ENCODE data around the gene GTSE1.

GRCh38 chr22:46358766-46359165, 62.1 kb downstream of the GTSE1 start:
- TF ChIP-seq POLR2A (IDR thresholded peaks at IDR 0.05) (no peak), CTCF (IDR thresholded peaks at IDR 0.05) (no peak)
